Keratinocyte (primary cell): ENCODE data around the gene RHPN2. TPM values are rescaled to one million over a fixed set of nuclear protein-coding genes. Genes with fewer than 3 reads are reported as not detected.

Experiments
- DNase-seq: peaks from one replicate; pipeline ENCODE4 v3.0.0-alpha.2; 2011; ENCODE audit warnings: low read depth, missing footprints, low spot score
- FAIRE-seq: peaks from 2 replicates; lab custom pipeline; 2011; peaks lifted over from hg19 to GRCh38; lab: Jason Lieb, UNC
- H2AFZ ChIP-seq: 2 replicates; pipeline ENCODE4 v1.6.0; 2012; ENCODE audit warnings: low read length, control low read depth, inconsistent platforms; ENCODE audit not compliant: control insufficient read depth
- H3K27ac ChIP-seq: 2 replicates; pipeline ENCODE4 v1.5.1; 2011; ENCODE audit warnings: low read length; ENCODE audit not compliant: control insufficient read depth, insufficient read depth
- H3K27me3 ChIP-seq: 3 replicates; pipeline ENCODE4 v1.6.0; 2011; ENCODE audit warnings: low read length; ENCODE audit not compliant: control insufficient read depth, insufficient read depth; ENCODE audit errors: extremely low read depth
- H3K36me3 ChIP-seq, 2 experiments: 2 replicates in 1 of 2; 3 replicates in 1 of 2; pipeline ENCODE4 v1.5.1; 2011; ENCODE audit warnings: low read length in 2 of 2, mild to moderate bottlenecking in 1 of 2; ENCODE audit not compliant: control insufficient read depth in 2 of 2, insufficient read depth in 2 of 2; ENCODE audit errors: extremely low read depth in 1 of 2
- H3K4me1 ChIP-seq: 3 replicates; pipeline ENCODE4 v1.5.1; 2011; ENCODE audit warnings: low read length; ENCODE audit not compliant: control insufficient read depth, insufficient read depth; ENCODE audit errors: extremely low read depth
- H3K4me2 ChIP-seq: 3 replicates; pipeline ENCODE4 v1.6.0; 2011; ENCODE audit warnings: low read depth, low read length; ENCODE audit not compliant: control insufficient read depth, insufficient read depth; ENCODE audit errors: extremely low read depth
- H3K4me3 ChIP-seq, 3 experiments: fragments of 200-600 bp in 1 of 3; sonication (generic) in 1 of 3; 2 replicates in 2 of 3; 3 replicates in 1 of 3; pipeline ENCODE4 v1.5.1; 2011 to 2016; ENCODE audit warnings: low read length in 3 of 3, mild to moderate bottlenecking in 3 of 3, control low read depth in 2 of 3, inconsistent platforms in 1 of 3, low read depth in 1 of 3, mixed read lengths in 1 of 3, mixed run types in 1 of 3, moderate library complexity in 1 of 3; ENCODE audit not compliant: control insufficient read depth in 2 of 3, insufficient read depth in 2 of 3; ENCODE audit errors: extremely low read depth in 1 of 3
- H3K79me2 ChIP-seq: 2 replicates; pipeline ENCODE4 v1.6.0; 2012; ENCODE audit warnings: low read length; ENCODE audit not compliant: control insufficient read depth, insufficient read depth
- H3K9ac ChIP-seq: 3 replicates; pipeline ENCODE4 v1.6.0; 2011; ENCODE audit warnings: low read length; ENCODE audit not compliant: control insufficient read depth, insufficient read depth; ENCODE audit errors: extremely low read depth
- H3K9me1 ChIP-seq: 3 replicates; pipeline ENCODE4 v1.6.0; 2011; ENCODE audit warnings: low read length; ENCODE audit not compliant: control insufficient read depth, insufficient read depth; ENCODE audit errors: extremely low read depth
- H3K9me3 ChIP-seq: 2 replicates; pipeline ENCODE4 v1.5.1; 2012; ENCODE audit warnings: low read depth, low read length; ENCODE audit not compliant: control insufficient read depth
- H4K20me1 ChIP-seq: 3 replicates; pipeline ENCODE4 v1.6.0; 2011; ENCODE audit warnings: low read length; ENCODE audit not compliant: control insufficient read depth, insufficient read depth; ENCODE audit errors: extremely low read depth
- CTCF ChIP-seq, 3 experiments: IDR thresholded peaks in 1 of 3; conservative IDR thresholded peaks in 1 of 3; optimal IDR thresholded peaks in 1 of 3; 2 replicates in 2 of 3; 3 replicates in 1 of 3; pipeline versions ENCODE3 to v1.5.1; 2011; ENCODE audit warnings: low read length in 3 of 3, mild to moderate bottlenecking in 3 of 3, moderate library complexity in 2 of 3, control low read depth in 1 of 3, inconsistent platforms in 1 of 3; ENCODE audit not compliant: insufficient read depth in 2 of 3; ENCODE audit errors: extremely low read depth in 1 of 3
- EZH2 ChIP-seq: IDR thresholded peaks from one replicate; pipeline ENCODE4 v1.6.1; 2012; ENCODE audit warnings: inconsistent platforms, mild to moderate bottlenecking, low read length, moderate library complexity
- dilution Hi-C: fragments of 300-500 bp; cut with MboI; formaldehyde crosslinking; loops from one replicate; pipeline ENCODE4 v1.7.0; 2020; ENCODE audit warnings: low sequenced_read_pairs; ENCODE audit not compliant: extremely low pct_ligation_motif_present
- polyA plus RNA-seq, 5 experiments: library from polyadenylated mRNA; depleted of rRNA in 3 of 5; stranded (reverse) in 3 of 5; stranded (forward) in 1 of 5; unstranded in 1 of 5; fragments of >200 nt; gene quantifications; 1 replicate in 1 of 5; 2 replicates in 3 of 5; 3 replicates in 1 of 5; pipeline versions ENCODE4 v1.2.1 to v1.2.3, GENCODE V29; 2011 to 2012; ENCODE audit warnings: missing spikeins in 2 of 5, low read depth in 1 of 5, low replicate concordance in 1 of 5

Gene RHPN2
- polyA plus RNA-seq, 1 donor (not counting 4 experiments of a cell fraction or from before 2014, with no cell fraction given), result 6.6 TPM

GRCh38 chr19:32935629-32936028, 129.1 kb downstream of the RHPN2 start:
- H3K36me3 ChIP-seq, result peaks cover 3 to 10% of the 10 kb centered on the region in 2 experiments
- TF ChIP-seq EZH2 (no peak), CTCF (optimal IDR thresholded peaks at IDR 0.05 in 1 of 3, IDR thresholded peaks at IDR 0.05 in 1 of 3, conservative IDR thresholded peaks at IDR 0.05 in 1 of 3; ENCODE audit: extremely low read depth in 1 of 3, insufficient read depth in 2 of 3, low read length in 3 of 3) (no peak)
- H3K27me3 ChIP-seq, result no peaks in the 10 kb centered on the region
- H3K79me2 ChIP-seq, result no peaks in the 10 kb centered on the region
- no peaks in the 10 kb centered on the region for H4K20me1 ChIP-seq
- FAIRE-seq (no peak), DNase-seq (no peak)
- H3K4me1 ChIP-seq, result no peaks in the 10 kb centered on the region
- H3K4me2 ChIP-seq, result no peak overlapping the region
- H3K9me1 ChIP-seq, result no peaks in the 10 kb centered on the region
- no peak overlapping the region for H2AFZ ChIP-seq
- no peak overlapping the region for H3K27ac ChIP-seq
- no peak overlapping the region for H3K9ac ChIP-seq
- dilution Hi-C loops, result no loop called here
- H3K4me3 ChIP-seq, result no peak overlapping the region
- H3K9me3 ChIP-seq, result no peaks in the 10 kb centered on the region

- Histone ChIP-seq H4K20me1 (no peaks in the 10 kb centered on the region), H3K4me1 (no peaks in the 10 kb centered on the region), H3K36me3 (peaks cover 3 to 14% of the 10 kb centered on the region in 2 experiments), H3K9me3 (no peaks in the 10 kb centered on the region), H3K27ac (no peak overlapping the region), H2AFZ (no peak overlapping the region), H3K79me2 (no peaks in the 10 kb centered on the region), H3K27me3 (no peaks in the 10 kb centered on the region), H3K4me2 (no peak overlapping the region), H3K4me3 (no peak overlapping the region), H3K9ac (no peak overlapping the region), H3K9me1 (no peaks in the 10 kb centered on the region)
- dilution Hi-C loops, result no loop called here
- DNase-seq (no peak), FAIRE-seq (no peak)
- TF ChIP-seq CTCF (optimal IDR thresholded peaks at IDR 0.05 in 1 of 3, IDR thresholded peaks at IDR 0.05 in 1 of 3, conservative IDR thresholded peaks at IDR 0.05 in 1 of 3; ENCODE audit: extremely low read depth in 1 of 3, insufficient read depth in 2 of 3, low read length in 3 of 3) (no peak), EZH2 (no peak)
These were observed 131.1 kb downstream of the RHPN2 start for GRCh38 chr19:32933571-32933970.
